Esophagus muscularis mucosa (tissue), 4 donors: ENCODE measurements around the gene GFY. TPM values are rescaled to one million over a fixed set of nuclear protein-coding genes. Genes with fewer than 3 reads are reported as not detected.

Experiments
- DNase-seq: peaks from one replicate; pipeline ENCODE4 v3.0.0-alpha.2; 2017; ENCODE audit errors: extremely low spot score
- H3K27ac ChIP-seq, 4 donors: fragments of 200-600 bp; sonication (generic); replicated peaks in 1 of 4; 1 replicate in 3 of 4; 2 replicates in 1 of 4; pipeline ENCODE4 v1.5.1; 2016 to 2019; ENCODE audit warnings: mild to moderate bottlenecking in 1 of 4
- H3K27me3 ChIP-seq, 4 donors: fragments of 200-600 bp; sonication (generic); one replicate each; pipeline versions ENCODE4 v1.5.1 to v1.6.0; 2016 to 2019
- H3K36me3 ChIP-seq, 4 donors: fragments of 200-600 bp; sonication (generic); one replicate each; pipeline ENCODE4 v1.5.1; 2016 to 2019
- H3K4me1 ChIP-seq, 4 donors: fragments of 200-600 bp; sonication (generic); one replicate each; pipeline ENCODE4 v1.5.1; 2016 to 2019
- H3K4me3 ChIP-seq, 4 donors: fragments of 200-600 bp; sonication (generic); 1 replicate in 2 of 4; 2 replicates in 2 of 4; pipeline ENCODE4 v1.5.1; 2016 to 2019; ENCODE audit warnings: mild to moderate bottlenecking in 4 of 4, moderate library complexity in 1 of 4
- H3K9me3 ChIP-seq, 4 donors: fragments of 200-600 bp; sonication (generic); 1 replicate in 3 of 4; 2 replicates in 1 of 4; pipeline ENCODE4 v1.5.1; 2016 to 2019
- CTCF ChIP-seq, 3 experiments: fragments of 200-600 bp in 2 of 3; fragments of 450-650 bp in 1 of 3; sonication (generic) in 2 of 3; IDR thresholded peaks; one replicate each; pipeline ENCODE4 v1.5.1; 2017 to 2019; ENCODE audit warnings: antibody characterized with exemption in 3 of 3, mild to moderate bottlenecking in 2 of 3, moderate library complexity in 1 of 3
- EP300 ChIP-seq: sonication (generic); formaldehyde crosslinking; IDR thresholded peaks from one replicate; pipeline ENCODE4 v1.6.1; 2017; ENCODE audit warnings: antibody characterized with exemption
- POLR2A ChIP-seq: fragments of 450-650 bp; IDR thresholded peaks from one replicate; pipeline ENCODE4 v1.6.1; 2017; ENCODE audit warnings: antibody characterized with exemption, moderate library complexity, mild to moderate bottlenecking, low read depth
- POLR2AphosphoS5 ChIP-seq, 2 donors: sonication (generic); formaldehyde crosslinking; IDR thresholded peaks; one replicate each; pipeline ENCODE4 v1.6.1; 2017; ENCODE audit warnings: antibody characterized with exemption in 2 of 2
- WGBS: methylation state at CpG from one replicate; pipeline ENCODE4 v1.1.5; 2018; 5-methylcytosine and 5-hydroxymethylcytosine counted together
- intact Hi-C: fragments of 100-400 bp; cut with DNase I; formaldehyde crosslinking; loops from one replicate; pipeline ENCODE4 v1.15.1; 2023
- total RNA-seq, 4 donors: library from RNA; depleted of rRNA; stranded (reverse); fragments of >200 nt; gene quantifications; one replicate each; pipeline versions ENCODE4 v1.1.0 to v1.2.1, GENCODE V29; 2016

Gene GFY
- total RNA-seq, 4 donors from 2014 or later: not detected

GRCh38 chr19:49411681-49412326 lies 13.4 kb upstream of the GFY start:
- WGBS: 72% methylated on average over 3 of the region's 3 CpGs
- no peak overlapping the region for H3K27ac ChIP-seq
- no peaks in the 10 kb centered on the region for H3K36me3 ChIP-seq
- intact Hi-C loops: no loop called here
- no peak for DNase-seq
- no peaks in the 10 kb centered on the region for H3K4me1 ChIP-seq
- H3K27me3 ChIP-seq: peaks cover 0 to 58% (median under 1%) of the 10 kb centered on the region in 4 donors
- TF ChIP-seq CTCF (IDR thresholded peaks at IDR 0.05) (no peak), POLR2A (no peak), EP300 (no peak), POLR2AphosphoS5 (IDR thresholded peaks at IDR 0.05) (no peak)
- no peaks in the 10 kb centered on the region for H3K9me3 ChIP-seq
- H3K4me3 ChIP-seq: no peak overlapping the region

- Histone ChIP-seq H3K27ac (no peak overlapping the region), H3K9me3 (no peaks in the 10 kb centered on the region), H3K27me3 (peaks cover 0 to 63% (median 3%) of the 10 kb centered on the region in 4 donors), H3K4me1 (no peaks in the 10 kb centered on the region), H3K4me3 (no peak overlapping the region), H3K36me3 (no peaks in the 10 kb centered on the region)
- WGBS: 82% methylated on average over 8 of the region's 9 CpGs
- no peak for TF ChIP-seq POLR2A
- no peak for TF ChIP-seq EP300
- intact Hi-C loops: no loop called here
- DNase-seq: no peak
Measured at GRCh38 chr19:49413348-49413747, 11.8 kb upstream of the GFY start.

GRCh38 chr19:49414256-49414655 lies 10.9 kb upstream of the GFY start:
- Histone ChIP-seq H3K27me3 (peaks cover 0 to 69% (median 3%) of the 10 kb centered on the region in 4 donors), H3K4me1 (no peaks in the 10 kb centered on the region), H3K27ac (no peak overlapping the region), H3K4me3 (no peak overlapping the region), H3K36me3 (no peaks in the 10 kb centered on the region), H3K9me3 (no peaks in the 10 kb centered on the region)
- TF ChIP-seq CTCF (IDR thresholded peaks at IDR 0.05) (no peak), POLR2A (no peak), POLR2AphosphoS5 (IDR thresholded peaks at IDR 0.05) (no peak), EP300 (no peak)
- WGBS: 67% methylated on average over 3 of the region's 3 CpGs
- no peak for DNase-seq
- intact Hi-C loops: no loop called here

- no peaks in the 10 kb centered on the region for H3K4me1 ChIP-seq
- no peak for DNase-seq
- intact Hi-C loops: no loop called here
- no peaks in the 10 kb centered on the region for H3K9me3 ChIP-seq
- no peak overlapping the region for H3K4me3 ChIP-seq
- H3K27me3 ChIP-seq: peaks cover 0 to 72% (median 7%) of the 10 kb centered on the region in 4 donors
- H3K36me3 ChIP-seq: no peaks in the 10 kb centered on the region
- H3K27ac ChIP-seq: no peak overlapping the region
- no peak for TF ChIP-seq EP300
- WGBS: 68% methylated on average over 11 of the region's 15 CpGs
Measured at GRCh38 chr19:49415102-49415809, 9.9 kb upstream of the GFY start.

- Histone ChIP-seq H3K36me3 (no peaks in the 10 kb centered on the region), H3K9me3 (no peaks in the 10 kb centered on the region), H3K4me1 (peaks cover under 1 to 3% (median 2%) of the 10 kb centered on the region in 4 donors), H3K27ac (no peak overlapping the region), H3K27me3 (peaks cover 0 to 76% (median 11%) of the 10 kb centered on the region in 4 donors), H3K4me3 (no peak overlapping the region)
- TF ChIP-seq CTCF (IDR thresholded peaks at IDR 0.05) (no peak), EP300 (no peak)
- intact Hi-C loops: no loop called here
- 92% methylated on average over 2 of the region's 2 CpGs for WGBS
- DNase-seq: no peak
Measured at GRCh38 chr19:49415810-49416200, 9.4 kb upstream of the GFY start.
